ENCODE data around the gene RTL10. TPM values are rescaled to one million over a fixed set of nuclear protein-coding genes. Genes with fewer than 3 reads are reported as not detected.
"Not testable (repeated sequence)": the region's sequence is repeated elsewhere in the genome, so short reads cannot be mapped to it uniquely, and the experiment has no call there.

Gene RTL10
- total RNA-seq, 1 experiment from 2014 or later, result 21.5 TPM

GRCh38 chr22:19884954-19885751 lies 30.5 kb upstream of the RTL10 start:
- Mint-ChIP-seq H3K27me3 (ENCODE audit: low read depth) (no peaks in the 10 kb centered on the region; the same call in 1 of the 2 replicates), H3K36me3 (no peaks in the 10 kb centered on the region), H3K9me3 (no peaks in the 10 kb centered on the region), H3K4me3 (no peak overlapping the region), H3K4me1 (peaks cover 27% of the 10 kb centered on the region), H3K27ac (peak overlapping the region; percentile 42; the same call in 1 of the 2 replicates)
- TF ChIP-seq ELF4 (CRISPR knock-in tag; IDR thresholded peaks at IDR 0.05; ENCODE audit: low read depth) (no peak), KAT7 (CRISPR knock-in tag; IDR thresholded peaks at IDR 0.05; ENCODE audit: borderline replicate concordance) (no peak)
- ATAC-seq (no peak), DNase-seq (ENCODE audit: low spot score) (peak; percentile 5)
- CTCF ChIA-PET, result interaction anchor here (0.8 to 1.7 kb wide), 5 partner anchors 18 to 180 kb away, joined by 3 to 4 read pairs (median 4); no protein-coding TSS in a partner anchor
- POLR2A ChIA-PET, result no interaction called here

GRCh38 chr22:19884161-19884953 lies 29.7 kb upstream of the RTL10 start:
- Mint-ChIP-seq H3K27ac (no peak overlapping the region), H3K4me3 (no peak overlapping the region), H3K36me3 (no peaks in the 10 kb centered on the region), H3K9me3 (no peaks in the 10 kb centered on the region), H3K27me3 (ENCODE audit: low read depth) (no peaks in the 10 kb centered on the region; the same call in 1 of the 2 replicates), H3K4me1 (peaks cover 27% of the 10 kb centered on the region)
- TF ChIP-seq MLX (CRISPR knock-in tag; IDR thresholded peaks at IDR 0.05), result no peak
- TF ChIP-seq HMGXB4 (CRISPR knock-in tag; IDR thresholded peaks at IDR 0.05), result no peak
- TF ChIP-seq E2F5 (CRISPR knock-in tag; IDR thresholded peaks at IDR 0.05), result no peak
- no peak for TF ChIP-seq NFATC4 (CRISPR knock-in tag; IDR thresholded peaks at IDR 0.05)
- TF ChIP-seq MYBL2 (CRISPR knock-in tag; IDR thresholded peaks at IDR 0.05), result no peak
- TF ChIP-seq TEAD4 (CRISPR knock-in tag; IDR thresholded peaks at IDR 0.05), result no peak
- TF ChIP-seq GRHL2 (CRISPR knock-in tag; IDR thresholded peaks at IDR 0.05; ENCODE audit: insufficient replicate concordance, severe bottlenecking), result no peak
- no peak for TF ChIP-seq ZNF263 (CRISPR knock-in tag; IDR thresholded peaks at IDR 0.05; ENCODE audit: low read depth)
- DNase-seq (ENCODE audit: low spot score) (peak; percentile 8), ATAC-seq (no peak)
- CTCF ChIA-PET, result interaction anchor here (0.8 to 1.7 kb wide), 5 partner anchors 19 to 179 kb away, joined by 3 to 4 read pairs (median 4); no protein-coding TSS in a partner anchor
- POLR2A ChIA-PET, result interaction anchor here (0.7 kb wide), 1 partner anchor 14 kb away, joined by 4 read pairs; no protein-coding TSS in a partner anchor

- CTCF ChIA-PET; H3K36me3 Mint-ChIP-seq; H3K27me3 Mint-ChIP-seq (ENCODE audit: low read depth); H3K27ac Mint-ChIP-seq; H3K9me3 Mint-ChIP-seq; ATAC-seq; DNase-seq (ENCODE audit: low spot score); H3K4me3 Mint-ChIP-seq: not testable (repeated sequence)
- peaks cover 30% of the 10 kb centered on the region for H3K4me1 Mint-ChIP-seq
- POLR2A ChIA-PET, result interaction anchor here (0.7 kb wide), 1 partner anchor 13 kb away, joined by 4 read pairs; no protein-coding TSS in a partner anchor
Observed at GRCh38 chr22:19883446-19883845, 28.8 kb upstream of the RTL10 start.

GRCh38 chr22:19882446-19883381 lies 28.0 kb upstream of the RTL10 start:
- Mint-ChIP-seq H3K27ac (peak overlapping the region; percentile 98), H3K9me3 (no peaks in the 10 kb centered on the region), H3K4me1 (peaks cover 30% of the 10 kb centered on the region), H3K36me3 (no peaks in the 10 kb centered on the region), H3K4me3 (no peak overlapping the region), H3K27me3 (ENCODE audit: low read depth) (no peaks in the 10 kb centered on the region; the same call in 1 of the 2 replicates)
- ChIA-PET CTCF (interaction anchor here (1.2 kb wide), 1 partner anchor 152 kb away, joined by 4 read pairs; no protein-coding TSS in a partner anchor), POLR2A (no interaction called here)
- DNase-seq (ENCODE audit: low spot score) (peak; percentile 8), ATAC-seq (no peak)
- TF ChIP-seq CBFB (CRISPR knock-in tag; IDR thresholded peaks at IDR 0.05; ENCODE audit: low read depth) (no peak), ATF2 (CRISPR knock-in tag; IDR thresholded peaks at IDR 0.05; ENCODE audit: borderline replicate concordance, low read depth) (no peak), ZNF263 (CRISPR knock-in tag; IDR thresholded peaks at IDR 0.05; ENCODE audit: low read depth) (no peak), USF2 (CRISPR knock-in tag; IDR thresholded peaks at IDR 0.05) (no peak), SMAD4 (CRISPR knock-in tag; IDR thresholded peaks at IDR 0.05) (no peak), OVOL2 (CRISPR knock-in tag; IDR thresholded peaks at IDR 0.05; ENCODE audit: borderline replicate concordance) (no peak)
